ENCODE measurements around the gene COL24A1.
"Not testable (repeated sequence)": the region's sequence is repeated elsewhere in the genome, so short reads cannot be mapped to it uniquely, and the experiment has no call there.

The COL24A1 gene

DNA sequence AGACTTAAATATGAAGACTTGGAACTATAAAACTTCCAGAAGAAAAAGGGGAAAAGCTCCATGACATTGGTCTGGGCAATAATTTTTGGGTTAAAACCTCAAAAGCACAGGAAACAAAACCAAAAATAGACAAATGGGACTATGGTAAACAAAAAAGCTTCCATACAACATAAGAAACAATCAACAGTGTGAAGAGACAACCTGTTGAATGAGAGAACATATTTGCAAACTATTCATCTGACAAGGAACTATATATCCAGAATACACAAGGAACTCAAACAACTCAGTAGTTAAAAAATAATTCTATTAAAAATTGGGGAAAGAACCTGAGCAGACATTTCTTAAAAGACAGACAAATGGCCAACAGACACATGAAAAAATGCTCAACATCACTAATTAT lies 255.7 kb downstream of the COL24A1 start:
- Histone ChIP-seq H3K4me3 (no peak overlapping the region), H3K4me1 (no peaks in the 10 kb centered on the region), H3K9ac (no peak overlapping the region), H4K20me1 (no peaks in the 10 kb centered on the region), H3K9me3 (replicated peaks in 1 of 11) (peaks cover 7 to 13% (median 9%) of the 10 kb centered on the region in 11 experiments; a peak in 20 of 22 replicates), H3K27me3 (no peaks in the 10 kb centered on the region), H3K27ac (no peak overlapping the region), H3K4me2 (no peak overlapping the region), H3K36me3 (no peaks in the 10 kb centered on the region)
- no peak for TF ChIP-seq Cebpa-rat (IDR thresholded peaks at IDR 0.05)

GRCh38 chr1:85898861-85899260 lies 257.7 kb downstream of the COL24A1 start:
- no peaks in the 10 kb centered on the region for H4K20me1 ChIP-seq
- peaks cover 7 to 13% (median 9%) of the 10 kb centered on the region in 11 experiments; a peak in 20 of 22 replicates for H3K9me3 ChIP-seq (replicated peaks in 1 of 11)
- no peaks in the 10 kb centered on the region for H3K36me3 ChIP-seq
- H3K4me1 ChIP-seq, result no peaks in the 10 kb centered on the region
- no peak overlapping the region for H3K27ac ChIP-seq
- no peak overlapping the region for H3K9ac ChIP-seq
- H3K4me3 ChIP-seq, result no peak overlapping the region
- H3K27me3 ChIP-seq, result no peaks in the 10 kb centered on the region
- no peak for TF ChIP-seq Cebpa-rat (IDR thresholded peaks at IDR 0.05)
- no peak overlapping the region for H3K4me2 ChIP-seq

DNA sequence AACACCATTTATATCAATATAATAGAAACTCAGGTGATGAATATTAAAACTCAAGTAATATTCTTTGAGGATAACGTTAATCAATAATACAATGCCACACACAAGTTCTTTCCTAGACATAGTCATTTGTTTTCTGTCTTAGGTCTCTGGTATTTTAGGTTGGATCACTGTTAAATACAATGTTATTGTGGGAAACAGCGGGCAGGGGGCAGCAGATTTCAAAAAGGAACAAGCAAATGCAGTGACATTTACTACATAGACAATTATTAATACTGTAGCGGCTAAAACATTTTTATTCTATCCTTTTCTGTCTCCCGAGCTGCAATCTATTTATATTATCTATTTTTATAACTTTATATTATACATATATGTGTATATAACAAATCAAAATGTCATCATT lies 261.9 kb downstream of the COL24A1 start:
- no peak for TF ChIP-seq Cebpa-rat (IDR thresholded peaks at IDR 0.05)
- no peak overlapping the region for H3K27ac ChIP-seq
- H3K4me1 ChIP-seq, result no peaks in the 10 kb centered on the region
- no peak overlapping the region for H3K9ac ChIP-seq
- H4K20me1 ChIP-seq, result no peaks in the 10 kb centered on the region
- H3K9me3 ChIP-seq (replicated peaks in 1 of 11), result no peaks in the 10 kb centered on the region
- no peak overlapping the region for H3K4me3 ChIP-seq
- no peak overlapping the region for H3K4me2 ChIP-seq
- H3K36me3 ChIP-seq, result no peaks in the 10 kb centered on the region
- no peaks in the 10 kb centered on the region for H3K27me3 ChIP-seq

GRCh38 chr1:85892366-85892765 lies 264.2 kb downstream of the COL24A1 start:
- Histone ChIP-seq H3K27ac (no peak overlapping the region), H3K4me3 (no peak overlapping the region), H3K36me3 (no peaks in the 10 kb centered on the region), H3K27me3 (no peaks in the 10 kb centered on the region), H3K9me3 (replicated peaks in 1 of 11) (no peaks in the 10 kb centered on the region), H3K9ac (no peak overlapping the region), H4K20me1 (no peaks in the 10 kb centered on the region), H3K4me2 (no peak overlapping the region), H3K4me1 (no peaks in the 10 kb centered on the region)
- no peak for TF ChIP-seq Cebpa-rat (IDR thresholded peaks at IDR 0.05)

- no peak overlapping the region for H3K4me3 ChIP-seq
- no peak for TF ChIP-seq Cebpa-rat (IDR thresholded peaks at IDR 0.05)
- no peak overlapping the region for H3K4me2 ChIP-seq
- H3K9me3 ChIP-seq (replicated peaks in 1 of 11), result no peaks in the 10 kb centered on the region
- no peak overlapping the region for H3K27ac ChIP-seq
- no peaks in the 10 kb centered on the region for H3K27me3 ChIP-seq
- H3K36me3 ChIP-seq, result no peaks in the 10 kb centered on the region
- H3K9ac ChIP-seq, result no peak overlapping the region
- H4K20me1 ChIP-seq, result no peaks in the 10 kb centered on the region
- H3K4me1 ChIP-seq, result no peaks in the 10 kb centered on the region
These were observed 266.7 kb downstream of the COL24A1 start for GRCh38 chr1:85889870-85890269.

DNA sequence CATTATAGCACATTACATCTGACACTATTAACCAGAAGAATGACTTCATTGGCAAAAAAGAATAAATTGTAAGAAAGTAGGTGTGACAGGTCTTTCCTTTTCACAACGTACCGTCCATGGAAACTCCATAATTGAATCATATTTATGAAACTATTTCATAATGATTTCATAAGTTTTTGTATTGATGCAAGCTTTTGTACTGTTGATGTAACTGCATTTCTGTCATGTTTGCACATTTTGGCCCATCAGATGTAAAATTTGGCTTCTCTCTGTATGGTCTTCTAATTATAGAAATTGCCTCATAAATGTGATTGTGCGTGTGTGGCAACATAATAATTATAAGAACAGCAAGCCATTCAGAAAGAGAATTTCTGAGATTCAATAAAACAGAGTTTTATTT lies 267.7 kb downstream of the COL24A1 start:
- Histone ChIP-seq H3K9me3 (replicated peaks in 1 of 11) (no peaks in the 10 kb centered on the region), H3K9ac (no peak overlapping the region), H3K36me3 (no peaks in the 10 kb centered on the region), H4K20me1 (no peaks in the 10 kb centered on the region), H3K27me3 (no peaks in the 10 kb centered on the region), H3K4me3 (no peak overlapping the region), H3K4me1 (no peaks in the 10 kb centered on the region), H3K4me2 (no peak overlapping the region), H3K27ac (no peak overlapping the region)
- TF ChIP-seq Cebpa-rat (IDR thresholded peaks at IDR 0.05), result no peak

DNA sequence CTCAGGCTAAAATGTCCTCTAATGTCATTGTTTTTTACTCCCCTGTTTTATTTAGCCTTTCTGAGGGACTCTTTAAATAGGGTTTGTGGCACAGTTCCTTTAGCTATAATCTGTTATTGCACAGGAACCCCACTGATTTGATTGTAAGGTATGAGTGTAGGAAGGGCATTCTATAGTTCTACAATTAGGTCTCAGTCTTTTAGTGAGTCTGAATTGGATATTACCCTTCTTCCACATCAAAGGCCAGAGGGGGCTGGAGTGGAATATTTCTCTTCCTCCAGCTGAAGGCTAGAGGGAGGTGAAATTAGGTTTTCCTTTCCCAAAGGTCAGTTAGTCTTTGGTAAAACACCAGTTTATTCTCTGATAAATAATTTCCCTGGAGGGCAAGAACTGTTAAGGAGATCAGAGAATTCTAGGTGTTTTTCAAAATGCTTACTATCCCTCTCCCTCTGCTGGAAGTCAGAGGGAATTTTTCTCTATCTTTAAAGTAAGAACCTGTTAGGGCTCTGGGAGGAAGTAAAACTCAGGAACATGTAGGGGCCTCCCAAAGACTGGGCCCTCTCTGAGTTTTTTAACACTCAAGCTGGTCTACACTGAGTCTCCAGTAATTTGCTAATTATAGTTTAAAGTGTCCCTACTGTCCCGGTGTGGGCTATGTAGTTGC lies 272.1 kb downstream of the COL24A1 start:
- Histone ChIP-seq H3K4me2 (no peak overlapping the region), H4K20me1 (no peaks in the 10 kb centered on the region), H3K4me3 (no peak overlapping the region), H3K36me3 (no peaks in the 10 kb centered on the region), H3K27me3 (no peaks in the 10 kb centered on the region), H3K9ac (no peak overlapping the region), H3K4me1 (no peaks in the 10 kb centered on the region), H3K27ac (no peak overlapping the region), H3K9me3 (replicated peaks in 1 of 11) (no peaks in the 10 kb centered on the region)
- no peak for TF ChIP-seq Cebpa-rat (IDR thresholded peaks at IDR 0.05)

DNA sequence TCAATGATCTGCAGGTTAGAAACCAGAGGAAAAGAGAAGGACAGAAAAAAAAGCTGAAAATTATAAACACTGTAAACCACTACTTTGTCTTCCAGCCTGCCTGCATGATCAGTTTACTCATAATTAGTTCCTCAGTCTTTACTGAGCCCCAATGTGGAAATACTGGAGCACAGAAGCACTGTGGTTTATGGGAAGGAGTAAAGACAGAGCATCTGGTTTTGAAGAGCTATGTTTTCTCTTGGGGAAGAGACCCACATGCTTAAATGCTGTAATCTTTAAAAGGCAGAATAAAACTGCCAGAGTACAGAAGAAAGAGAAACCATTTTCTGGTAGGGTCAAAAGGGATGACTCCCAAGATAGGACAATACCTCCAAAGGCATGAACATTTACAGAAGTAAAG lies 289.4 kb downstream of the COL24A1 start:
- H3K27ac ChIP-seq, result no peak overlapping the region
- no peaks in the 10 kb centered on the region for H3K9me3 ChIP-seq (replicated peaks in 1 of 11)
- no peaks in the 10 kb centered on the region for H3K36me3 ChIP-seq
- H3K27me3 ChIP-seq, result no peaks in the 10 kb centered on the region
- H4K20me1 ChIP-seq, result no peaks in the 10 kb centered on the region
- TF ChIP-seq Cebpa-rat (IDR thresholded peaks at IDR 0.05), result no peak
- no peak overlapping the region for H3K4me3 ChIP-seq
- H3K4me2 ChIP-seq, result no peak overlapping the region
- no peaks in the 10 kb centered on the region for H3K4me1 ChIP-seq
- no peak overlapping the region for H3K9ac ChIP-seq

- no peaks in the 10 kb centered on the region for H4K20me1 ChIP-seq
- no peak overlapping the region for H3K4me2 ChIP-seq
- no peak overlapping the region for H3K9ac ChIP-seq
- H3K4me3 ChIP-seq, result no peak overlapping the region
- no peaks in the 10 kb centered on the region for H3K9me3 ChIP-seq (replicated peaks in 1 of 11)
- H3K27me3 ChIP-seq, result no peaks in the 10 kb centered on the region
- no peaks in the 10 kb centered on the region for H3K36me3 ChIP-seq
- H3K4me1 ChIP-seq, result no peaks in the 10 kb centered on the region
- no peak for TF ChIP-seq Cebpa-rat (IDR thresholded peaks at IDR 0.05)
- no peak overlapping the region for H3K27ac ChIP-seq
These were observed 291.4 kb downstream of the COL24A1 start for GRCh38 chr1:85865213-85865612.

DNA sequence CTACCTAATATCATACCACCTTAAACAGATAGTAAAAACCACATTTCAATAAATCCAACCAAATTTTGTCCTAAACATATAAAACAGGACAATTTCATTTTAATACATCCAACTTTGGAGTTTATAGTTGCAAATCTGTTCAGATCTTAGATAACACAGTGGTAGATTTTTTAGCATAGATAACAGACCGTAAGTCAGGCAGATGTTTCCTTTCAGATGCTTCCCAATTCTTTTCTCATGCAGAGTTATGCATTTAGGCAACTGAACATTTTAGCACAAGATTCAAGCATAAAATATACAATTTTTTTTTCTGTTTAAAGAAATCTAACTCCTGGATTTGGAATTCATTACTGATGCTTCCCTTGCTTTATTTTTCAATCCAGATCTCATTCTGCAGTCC lies 291.8 kb downstream of the COL24A1 start:
- no peaks in the 10 kb centered on the region for H3K9me3 ChIP-seq (replicated peaks in 1 of 11)
- H3K9ac ChIP-seq, result no peak overlapping the region
- no peak overlapping the region for H3K27ac ChIP-seq
- no peaks in the 10 kb centered on the region for H4K20me1 ChIP-seq
- H3K36me3 ChIP-seq, result no peaks in the 10 kb centered on the region
- TF ChIP-seq Cebpa-rat (IDR thresholded peaks at IDR 0.05), result no peak
- H3K4me2 ChIP-seq, result no peak overlapping the region
- no peaks in the 10 kb centered on the region for H3K27me3 ChIP-seq
- H3K4me3 ChIP-seq, result no peak overlapping the region
- no peaks in the 10 kb centered on the region for H3K4me1 ChIP-seq

GRCh38 chr1:85863639-85864038 lies 292.9 kb downstream of the COL24A1 start:
- H3K4me2 ChIP-seq, result not testable (repeated sequence)

More at GRCh38 chr1:85863639-85864038, 292.9 kb downstream of the COL24A1 start:
- not testable (repeated sequence) for H3K36me3 ChIP-seq; H3K27me3 ChIP-seq; H4K20me1 ChIP-seq; H3K9me3 ChIP-seq (replicated peaks in 1 of 11); H3K4me3 ChIP-seq; H3K9ac ChIP-seq; H3K27ac ChIP-seq; H3K4me1 ChIP-seq
